ENCODE results near the gene RLF.

RLF gene

GRCh38 chr1:40232444-40232843 is 71.3 kb downstream of the RLF start:
- DNase-seq (ENCODE audit: low read depth): peak; percentile 29

GRCh38 chr1:40239626-40240025 is 78.4 kb downstream of the RLF start:
- DNase-seq (ENCODE audit: low read depth): no peak

- DNase-seq (ENCODE audit: low read depth): no peak
Measured at GRCh38 chr1:40240390-40240789, 79.2 kb downstream of the RLF start.

GRCh38 chr1:40241362-40241761 is 80.2 kb downstream of the RLF start:
- DNase-seq (ENCODE audit: low read depth): no peak

- DNase-seq (ENCODE audit: low read depth): no peak
Measured at GRCh38 chr1:40243351-40243750, 82.2 kb downstream of the RLF start.

GRCh38 chr1:40244138-40244744 is 83.1 kb downstream of the RLF start:
- no peak for DNase-seq (ENCODE audit: low read depth)

- no peak for DNase-seq (ENCODE audit: low read depth)
Measured at GRCh38 chr1:40245686-40246085, 84.5 kb downstream of the RLF start.

- no peak for DNase-seq (ENCODE audit: low read depth)
Measured at GRCh38 chr1:40247655-40248054, 86.5 kb downstream of the RLF start, which contains the start of gene TMCO2. Gene TMCO2, plus strand, starts transcription at chr1:40247937. Its CDS starts 57 bp downstream, at chr1:40247994.

GRCh38 chr1:40248412-40248811 is 87.2 kb downstream of the RLF start:
- DNase-seq (ENCODE audit: low read depth): no peak

- no peak for DNase-seq (ENCODE audit: low read depth)
Measured at GRCh38 chr1:40251456-40251855, 90.3 kb downstream of the RLF start.

- DNase-seq (ENCODE audit: low read depth): no peak
Measured at GRCh38 chr1:40252601-40253000, 91.4 kb downstream of the RLF start.

GRCh38 chr1:40255231-40255630 is 94.0 kb downstream of the RLF start:
- no peak for DNase-seq (ENCODE audit: low read depth)

- no peak for DNase-seq (ENCODE audit: low read depth)
Measured at GRCh38 chr1:40256401-40257084, 95.4 kb downstream of the RLF start.

- no peak for DNase-seq (ENCODE audit: low read depth)
Measured at GRCh38 chr1:40257313-40257687, 96.1 kb downstream of the RLF start.

GRCh38 chr1:40257688-40258444 is 96.7 kb downstream of the RLF start, which contains the start of gene ZMPSTE24:
Gene ZMPSTE24, plus strand, starts transcription at chr1:40258236. Its CDS starts 36 bp downstream, at chr1:40258272.
- peak; percentile 95 for DNase-seq (ENCODE audit: low read depth)

- DNase-seq (ENCODE audit: low read depth): no peak
Measured at GRCh38 chr1:40258445-40258769, 97.2 kb downstream of the RLF start.

- DNase-seq (ENCODE audit: low read depth): no peak
Measured at GRCh38 chr1:40264354-40264781, 103.2 kb downstream of the RLF start.

GRCh38 chr1:40265298-40265697 is 104.1 kb downstream of the RLF start:
- no peak for DNase-seq (ENCODE audit: low read depth)

GRCh38 chr1:40265919-40266318 is 104.7 kb downstream of the RLF start:
- DNase-seq (ENCODE audit: low read depth): no peak

GRCh38 chr1:40266786-40267535 is 105.8 kb downstream of the RLF start:
- no peak for DNase-seq (ENCODE audit: low read depth)

- DNase-seq (ENCODE audit: low read depth): no peak
Measured at GRCh38 chr1:40267767-40268187, 106.6 kb downstream of the RLF start.

GRCh38 chr1:40268211-40268610 is 107.0 kb downstream of the RLF start:
- DNase-seq (ENCODE audit: low read depth): no peak
